ENCODE measurements around the gene NPPA.

GRCh38 chr1:11860587-11860986 lies 13.0 kb upstream of the NPPA start:
- no peak for TF ChIP-seq CTCF (IDR thresholded peaks at IDR 0.05)
- no peak for TF ChIP-seq EZH2phosphoT487 (IDR thresholded peaks at IDR 0.05)
